Lung (tissue), 12 donors: ENCODE measurements around the gene ADORA2B. TPM values are rescaled to one million over a fixed set of nuclear protein-coding genes. Genes with fewer than 3 reads are reported as not detected.

Source experiments
- ATAC-seq: fragments of 200-7000 bp; cut with Tn5 transposase; one replicate; pipeline ENCODE4 v1.9.1; 2020; ENCODE audit warnings: moderate number of reproducible peaks; ENCODE audit not compliant: insufficient read depth, low FRiP score
- DNase-seq, 3 donors: peaks; one replicate each; pipeline ENCODE4 v3.0.0-alpha.2; 2013 to 2017
- H3K27ac ChIP-seq, 2 donors: one replicate each; pipeline ENCODE4 v1.5.1; 2013; ENCODE audit warnings: mild to moderate bottlenecking in 2 of 2, moderate library complexity in 2 of 2, control low read depth in 1 of 2, inconsistent platforms in 1 of 2, low read depth in 1 of 2, low read length in 1 of 2
- H3K27me3 ChIP-seq, 3 donors: one replicate each; pipeline ENCODE4 v1.5.1; 2013; ENCODE audit warnings: low read length in 2 of 3; ENCODE audit not compliant: control insufficient read depth in 3 of 3, insufficient read depth in 3 of 3
- H3K36me3 ChIP-seq, 4 donors: one replicate each; pipeline ENCODE4 v1.5.1; 2013; ENCODE audit warnings: low read length in 4 of 4, mild to moderate bottlenecking in 1 of 4, moderate library complexity in 1 of 4; ENCODE audit not compliant: control insufficient read depth in 4 of 4, insufficient read depth in 4 of 4
- H3K4me1 ChIP-seq, 5 donors: one replicate each; pipeline ENCODE4 v1.5.1; 2013; ENCODE audit warnings: low read length in 5 of 5, mild to moderate bottlenecking in 2 of 5, moderate library complexity in 1 of 5; ENCODE audit not compliant: control insufficient read depth in 5 of 5, insufficient read depth in 5 of 5
- H3K4me3 ChIP-seq: one replicate; pipeline ENCODE4 v1.5.1; 2013; ENCODE audit warnings: mild to moderate bottlenecking, control low read depth, moderate library complexity
- H3K9ac ChIP-seq, 2 donors: one replicate each; pipeline ENCODE4 v1.5.1; 2013; ENCODE audit warnings: low read length in 2 of 2, control low read depth in 1 of 2; ENCODE audit not compliant: insufficient read depth in 1 of 2
- H3K9me3 ChIP-seq, 4 donors: one replicate each; pipeline ENCODE4 v1.5.1; 2013; ENCODE audit warnings: low read length in 3 of 4, mild to moderate bottlenecking in 1 of 4, moderate library complexity in 1 of 4; ENCODE audit not compliant: control insufficient read depth in 4 of 4, insufficient read depth in 3 of 4
- WGBS, 2 donors: extraction: QIAGEN DNeasy Blood & Tissue Kit; methylation state at CpG; one replicate each; pipeline ENCODE4 v1.1.7; 2013; 5-methylcytosine and 5-hydroxymethylcytosine counted together
- polyA plus RNA-seq, 2 donors: library from polyadenylated mRNA; stranded (reverse); fragments of 200-250 nt; gene quantifications; one replicate each; pipeline ENCODE4 v1.2.1, GENCODE V29; 2013
- total RNA-seq, 2 donors: library from RNA; depleted of rRNA in 1 of 2; stranded (reverse); fragments of >200 nt in 1 of 2; gene quantifications; one replicate each; pipeline ENCODE4 v1.2.1, GENCODE V29; 2014 to 2021
- TF ChIP-seq, protein P1 (sequence below): IDR thresholded peaks from 2 replicates; pipeline ENCODE4 v1.5.1; 2012; ENCODE audit warnings: mild to moderate bottlenecking; ENCODE audit errors: control extremely low read depth, extremely low read depth
- donor health status: control.
- donor health status: control.
- donor health status: Bipolar disorder and iron deficiency.
- donor health status: healthy.
- donor health status: DM: yes; HTN: yes; CAD: no.

ADORA2B gene
- total and polyA plus RNA-seq, 4 donors = 4.2 to 9.3 (median 5.3) TPM

- Histone ChIP-seq H3K36me3 (peaks cover 33 to 70% (median 55%) of the 10 kb centered on the region in 4 donors), H3K4me1 (peaks cover 5 to 17% (median 9%) of the 10 kb centered on the region in 5 donors), H3K4me3 (no peak overlapping the region), H3K27ac (peak overlapping the region; percentile 34 to 67), H3K9ac (no peak overlapping the region), H3K9me3 (peaks cover 0 to 2% (median 0%) of the 10 kb centered on the region in 4 donors), H3K27me3 (no peaks in the 10 kb centered on the region)
- TF ChIP-seq, protein P1, sequence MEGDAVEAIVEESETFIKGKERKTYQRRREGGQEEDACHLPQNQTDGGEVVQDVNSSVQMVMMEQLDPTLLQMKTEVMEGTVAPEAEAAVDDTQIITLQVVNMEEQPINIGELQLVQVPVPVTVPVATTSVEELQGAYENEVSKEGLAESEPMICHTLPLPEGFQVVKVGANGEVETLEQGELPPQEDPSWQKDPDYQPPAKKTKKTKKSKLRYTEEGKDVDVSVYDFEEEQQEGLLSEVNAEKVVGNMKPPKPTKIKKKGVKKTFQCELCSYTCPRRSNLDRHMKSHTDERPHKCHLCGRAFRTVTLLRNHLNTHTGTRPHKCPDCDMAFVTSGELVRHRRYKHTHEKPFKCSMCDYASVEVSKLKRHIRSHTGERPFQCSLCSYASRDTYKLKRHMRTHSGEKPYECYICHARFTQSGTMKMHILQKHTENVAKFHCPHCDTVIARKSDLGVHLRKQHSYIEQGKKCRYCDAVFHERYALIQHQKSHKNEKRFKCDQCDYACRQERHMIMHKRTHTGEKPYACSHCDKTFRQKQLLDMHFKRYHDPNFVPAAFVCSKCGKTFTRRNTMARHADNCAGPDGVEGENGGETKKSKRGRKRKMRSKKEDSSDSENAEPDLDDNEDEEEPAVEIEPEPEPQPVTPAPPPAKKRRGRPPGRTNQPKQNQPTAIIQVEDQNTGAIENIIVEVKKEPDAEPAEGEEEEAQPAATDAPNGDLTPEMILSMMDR = no peak
- ATAC-seq = no peak
- 64 to 72% methylated on average over 1 of the region's 1 CpG for WGBS, 2 donors
- DNase-seq = no peak
Measured at GRCh38 chr17:16003841-16004240, 58.9 kb downstream of the ADORA2B start.

- 98 to 100% methylated on average over 1 of the region's 1 CpG for WGBS, 2 donors
- DNase-seq (no peak), ATAC-seq (no peak)
- Histone ChIP-seq H3K9me3 (peaks cover 0 to 2% (median 0%) of the 10 kb centered on the region in 4 donors), H3K27me3 (no peaks in the 10 kb centered on the region), H3K4me1 (peaks cover 5 to 13% (median 7%) of the 10 kb centered on the region in 5 donors), H3K4me3 (no peak overlapping the region), H3K36me3 (peaks cover 33 to 75% (median 58%) of the 10 kb centered on the region in 4 donors), H3K9ac (no peak overlapping the region), H3K27ac (no peak overlapping the region)
- TF ChIP-seq, protein P1 = no peak
Measured at GRCh38 chr17:16005636-16006035, 60.7 kb downstream of the ADORA2B start.

DNA sequence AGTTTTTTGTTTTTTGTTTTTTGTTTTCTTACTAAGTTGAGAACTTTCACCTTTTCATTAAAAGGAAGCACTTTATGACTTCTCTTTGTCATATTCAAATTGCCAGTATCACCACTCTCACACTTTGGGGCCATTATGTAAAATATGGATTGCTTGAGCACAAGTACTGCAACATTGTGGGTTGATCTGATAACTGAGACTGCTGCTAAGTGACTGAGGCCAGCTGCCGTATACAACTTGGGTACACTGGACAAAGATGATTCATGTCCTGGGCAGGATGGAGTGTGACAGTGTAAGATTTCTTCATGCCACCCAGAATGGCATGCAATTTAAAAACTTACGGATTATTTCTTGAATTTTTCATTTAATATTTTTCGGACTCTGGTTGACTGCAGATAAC lies 62.5 kb downstream of the ADORA2B start:
- H3K9me3 ChIP-seq = no peaks in the 10 kb centered on the region
- no peak for DNase-seq
- peaks cover 28 to 65% (median 51%) of the 10 kb centered on the region in 4 donors for H3K36me3 ChIP-seq
- no peak overlapping the region for H3K27ac ChIP-seq
- no peak overlapping the region for H3K4me3 ChIP-seq
- 84 to 87% methylated on average over 3 of the region's 3 CpGs for WGBS, 2 donors
- H3K4me1 ChIP-seq = peaks cover 0 to 8% (median 4%) of the 10 kb centered on the region in 5 donors
- H3K27me3 ChIP-seq = no peaks in the 10 kb centered on the region
- ATAC-seq = no peak
- no peak overlapping the region for H3K9ac ChIP-seq
- TF ChIP-seq, protein P1 = no peak

GRCh38 chr17:16013943-16014407 lies 69.0 kb downstream of the ADORA2B start:
- 46 to 55% methylated on average over 3 of the region's 3 CpGs for WGBS, 2 donors
- Histone ChIP-seq H3K27ac (no peak overlapping the region), H3K9ac (no peak overlapping the region), H3K27me3 (no peaks in the 10 kb centered on the region), H3K9me3 (no peaks in the 10 kb centered on the region), H3K4me1 (peaks cover 0 to 19% (median 4%) of the 10 kb centered on the region in 5 donors), H3K4me3 (no peak overlapping the region), H3K36me3 (peaks cover under 1 to 24% (median 6%) of the 10 kb centered on the region in 4 donors)
- ATAC-seq = no peak
- DNase-seq = peak; percentile 69 to 97 (median 95)
- TF ChIP-seq, protein P1 = peak; percentile 7
